Measurements from ENCODE around the gene GNB5. TPM values are rescaled to one million over a fixed set of nuclear protein-coding genes. Genes with fewer than 3 reads are reported as not detected.
"Not testable (repeated sequence)": the region's sequence is repeated elsewhere in the genome, so short reads cannot be mapped to it uniquely, and the experiment has no call there.

The GNB5 gene
- total RNA-seq, 2 experiments from 2014 or later: 11.8 to 19.6 TPM

DNA sequence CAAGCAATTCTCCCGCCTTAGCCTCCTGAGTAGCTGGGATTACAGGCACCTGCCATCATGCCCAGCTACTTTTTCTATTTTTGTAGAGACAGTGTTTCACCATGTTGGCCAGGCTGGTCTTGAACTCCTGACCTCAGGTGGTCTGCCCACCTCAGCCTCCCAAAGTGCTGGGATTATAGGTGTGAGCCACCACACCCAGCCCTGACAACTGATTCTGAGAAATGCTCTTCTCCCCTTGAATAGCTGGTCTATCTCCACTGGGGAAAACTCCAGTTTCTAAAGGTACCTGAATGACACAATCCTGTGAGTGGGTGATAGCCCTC, 108.2 kb downstream of the GNB5 start:
- H3K9me3 Mint-ChIP-seq (ENCODE audit: low read depth); H3K4me3 Mint-ChIP-seq; H3K27ac Mint-ChIP-seq; intact Hi-C loops (cut with DNase I, micrococcal nuclease); ATAC-seq; POLR2A ChIA-PET; H3K27me3 Mint-ChIP-seq; H3K36me3 Mint-ChIP-seq (ENCODE audit: low read depth); H3K4me1 Mint-ChIP-seq; DNase-seq: not testable (repeated sequence)
- CTCF ChIA-PET: interaction anchor here (0.6 to 1.7 kb wide), 6 partner anchors 10 to 178 kb away, joined by 3 to 6 read pairs (median 3); partner anchors contain the start of gene LEO1

DNA sequence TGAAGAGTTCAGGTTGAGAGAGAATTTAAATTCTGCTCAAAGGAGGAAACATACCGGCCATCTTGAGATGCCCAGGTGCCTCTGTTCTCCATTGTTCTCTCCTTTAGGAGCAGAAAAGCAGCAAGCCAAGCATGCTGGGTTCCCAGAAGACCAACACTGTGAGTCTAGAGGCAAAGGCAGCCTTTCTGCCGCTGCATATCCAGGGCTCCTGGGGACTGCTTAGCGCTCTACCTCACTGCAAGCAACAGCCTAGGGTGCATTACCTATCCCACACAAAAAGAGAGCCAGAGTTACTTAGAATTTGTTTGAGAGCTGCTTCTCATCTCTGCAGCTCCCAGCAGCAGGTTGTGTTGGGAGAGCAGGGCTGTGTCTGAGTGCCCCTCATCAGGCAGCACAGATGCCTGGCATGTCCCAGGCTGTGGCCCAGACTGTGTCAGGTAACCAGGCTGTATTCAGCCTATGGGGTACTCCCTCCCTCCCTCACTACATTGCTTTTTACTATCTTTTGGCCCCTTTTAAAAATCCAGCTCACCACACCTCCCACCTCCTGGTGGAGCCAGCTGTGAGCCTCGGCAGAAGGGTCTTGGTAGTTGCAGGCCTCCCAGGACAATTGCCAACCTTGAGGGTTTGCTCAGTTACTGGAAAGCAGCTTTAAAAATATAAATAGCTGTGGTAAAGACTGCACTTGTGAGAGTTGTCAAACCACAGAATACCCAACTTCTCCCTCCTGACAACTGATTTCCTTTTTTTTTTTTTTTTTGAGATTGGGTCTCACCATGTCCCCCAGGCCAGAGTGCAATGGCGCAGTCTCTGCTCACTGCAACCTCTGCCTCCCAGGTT, 108.8 kb downstream of the GNB5 start:
- Mint-ChIP-seq H3K4me3 (no peak overlapping the region), H3K27me3 (no peaks in the 10 kb centered on the region), H3K27ac (no peak overlapping the region), H3K4me1 (peaks cover 8% of the 10 kb centered on the region), H3K9me3 (ENCODE audit: low read depth) (no peaks in the 10 kb centered on the region), H3K36me3 (ENCODE audit: low read depth) (no peaks in the 10 kb centered on the region)
- ChIA-PET POLR2A (no interaction called here), CTCF (interaction anchor here (0.5 to 1.7 kb wide), 5 partner anchors 15 to 177 kb away, joined by 3 to 6 read pairs (median 3); no protein-coding TSS in a partner anchor)
- ATAC-seq (no peak), DNase-seq (no peak)
- intact Hi-C loops (cut with DNase I, micrococcal nuclease): no loop called here

DNA sequence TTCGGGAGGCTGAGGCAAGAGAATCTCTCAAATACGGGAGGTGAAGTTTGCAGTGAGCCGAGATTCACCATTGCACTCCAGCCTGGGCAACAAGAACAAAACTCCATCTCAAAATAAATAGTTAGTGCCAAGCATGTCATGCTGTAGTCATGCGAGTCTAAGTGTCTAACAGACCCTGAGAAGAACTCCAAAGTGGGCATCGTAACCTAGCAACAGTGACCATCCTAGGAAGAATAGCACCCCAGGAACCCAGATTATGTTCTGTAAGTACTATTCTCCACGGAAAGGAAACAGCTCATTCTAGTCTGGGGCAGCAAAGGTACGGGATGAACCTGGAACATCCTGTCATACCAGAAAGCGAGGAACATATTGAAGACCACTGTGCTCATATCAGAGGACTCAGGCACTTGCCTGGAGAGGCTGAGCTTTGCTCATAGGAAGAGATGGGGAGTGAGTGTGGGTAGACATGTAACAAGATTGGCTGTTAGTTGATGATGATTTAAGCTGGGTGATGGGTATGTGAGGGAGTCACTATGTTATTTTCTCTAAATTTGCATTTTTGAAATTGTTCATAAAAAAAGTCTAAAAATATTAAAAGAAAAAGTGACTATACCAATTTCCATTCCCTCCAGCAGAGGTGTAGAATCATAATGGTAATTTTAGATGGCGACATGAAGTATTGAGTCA, 110.3 kb downstream of the GNB5 start:
- no peak overlapping the region for H3K27ac Mint-ChIP-seq
- peaks cover 15% of the 10 kb centered on the region for H3K4me1 Mint-ChIP-seq
- DNase-seq (no peak), ATAC-seq (no peak)
- CTCF ChIA-PET: interaction anchor here (3.1 to 4.4 kb wide), 2 partner anchors 10 to 101 kb away, joined by 10 to 24 read pairs; no protein-coding TSS in a partner anchor
- H3K4me3 Mint-ChIP-seq: no peak overlapping the region
- no peaks in the 10 kb centered on the region for H3K9me3 Mint-ChIP-seq (ENCODE audit: low read depth)
- intact Hi-C loops (cut with DNase I, micrococcal nuclease): no loop called here
- H3K36me3 Mint-ChIP-seq (ENCODE audit: low read depth): no peaks in the 10 kb centered on the region
- POLR2A ChIA-PET: no interaction called here
- H3K27me3 Mint-ChIP-seq: no peaks in the 10 kb centered on the region

DNA sequence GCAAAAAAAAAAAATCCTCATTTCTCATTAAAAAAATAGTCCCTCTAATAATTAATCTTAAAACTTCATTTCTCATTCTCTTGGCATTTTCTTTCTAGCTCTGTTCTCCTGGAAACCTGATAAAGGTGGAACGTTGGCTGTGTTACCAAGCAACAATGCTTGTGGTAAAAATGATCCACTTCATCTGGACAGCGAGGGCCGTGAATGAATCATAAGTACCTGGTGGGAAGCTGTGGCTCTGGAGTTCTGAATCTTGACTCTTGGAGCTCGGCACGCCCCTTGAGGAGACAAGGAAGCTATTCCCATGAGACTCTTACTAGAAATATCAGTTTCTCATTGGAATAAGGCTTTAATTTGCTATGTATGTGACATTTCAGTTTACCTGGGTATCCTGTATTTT, 111.2 kb downstream of the GNB5 start:
- Mint-ChIP-seq H3K4me3 (no peak overlapping the region), H3K36me3 (ENCODE audit: low read depth) (no peaks in the 10 kb centered on the region), H3K4me1 (peaks cover 15% of the 10 kb centered on the region), H3K9me3 (ENCODE audit: low read depth) (no peaks in the 10 kb centered on the region), H3K27ac (no peak overlapping the region), H3K27me3 (no peaks in the 10 kb centered on the region)
- intact Hi-C loops (cut with DNase I, micrococcal nuclease): no loop called here
- ATAC-seq (no peak), DNase-seq (no peak)
- ChIA-PET POLR2A (no interaction called here), CTCF (interaction anchor here (0.8 to 4.4 kb wide), 14 partner anchors 11 to 199 kb away, joined by 3 to 34 read pairs (median 5); partner anchors contain the start of gene BCL2L10)

DNA sequence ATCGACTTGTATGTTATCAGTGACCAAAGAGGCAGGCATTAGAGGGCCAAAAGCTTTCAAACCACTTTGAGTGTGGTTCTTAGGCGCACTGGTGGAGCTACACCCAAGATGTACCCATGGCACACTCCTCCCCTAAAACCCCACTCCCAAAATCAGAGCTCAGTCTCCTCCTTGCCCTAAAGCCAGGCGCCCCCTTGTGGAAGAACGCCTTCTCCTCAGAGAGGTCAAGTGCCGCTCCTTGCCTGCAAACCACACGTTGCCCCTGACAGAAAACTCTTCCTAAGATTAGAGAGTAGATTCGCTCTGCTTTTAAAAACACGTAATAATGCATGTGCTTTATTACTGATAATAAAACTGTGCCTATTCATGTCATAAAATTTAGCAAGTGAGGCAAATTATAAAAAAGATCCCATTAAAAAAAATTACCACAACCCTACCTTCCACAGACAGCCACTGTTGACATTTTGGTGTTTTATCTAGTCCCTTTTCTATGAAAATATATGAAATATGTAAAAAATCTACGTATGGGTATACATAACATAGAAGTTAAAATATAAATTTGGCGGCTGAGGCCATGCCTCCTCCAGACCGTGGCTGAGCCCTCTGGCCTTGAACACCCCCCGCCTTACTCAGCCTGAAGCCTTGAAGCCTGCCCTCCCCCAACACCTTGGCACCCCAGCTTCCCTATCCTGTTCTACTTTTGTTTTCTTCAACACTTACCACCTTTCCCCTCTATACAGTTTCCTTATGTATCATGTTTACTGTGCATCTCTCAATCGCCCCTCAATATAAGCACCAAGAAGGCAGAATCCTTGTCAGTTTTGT, 112.1 kb downstream of the GNB5 start:
- Mint-ChIP-seq H3K27me3 (no peaks in the 10 kb centered on the region), H3K9me3 (ENCODE audit: low read depth) (no peaks in the 10 kb centered on the region), H3K4me3 (no peak overlapping the region), H3K27ac (no peak overlapping the region), H3K36me3 (ENCODE audit: low read depth) (no peaks in the 10 kb centered on the region), H3K4me1 (peaks cover 15% of the 10 kb centered on the region)
- ChIA-PET CTCF (interaction anchor here (0.5 to 4.4 kb wide), 36 partner anchors 11 to 657 kb away, joined by 3 to 34 read pairs (median 4); partner anchors contain the start of gene BCL2L10), POLR2A (interaction anchor here (0.6 kb wide), 1 partner anchor 472 kb away, joined by 11 read pairs; no protein-coding TSS in a partner anchor)
- ATAC-seq (peak; percentile 79), DNase-seq (peak; percentile 93)
- intact Hi-C loops (cut with DNase I, micrococcal nuclease): loop anchor here (1.0 to 2.0 kb wide), 3 partner anchors 97 to 190 kb away; no protein-coding TSS in a partner anchor

DNA sequence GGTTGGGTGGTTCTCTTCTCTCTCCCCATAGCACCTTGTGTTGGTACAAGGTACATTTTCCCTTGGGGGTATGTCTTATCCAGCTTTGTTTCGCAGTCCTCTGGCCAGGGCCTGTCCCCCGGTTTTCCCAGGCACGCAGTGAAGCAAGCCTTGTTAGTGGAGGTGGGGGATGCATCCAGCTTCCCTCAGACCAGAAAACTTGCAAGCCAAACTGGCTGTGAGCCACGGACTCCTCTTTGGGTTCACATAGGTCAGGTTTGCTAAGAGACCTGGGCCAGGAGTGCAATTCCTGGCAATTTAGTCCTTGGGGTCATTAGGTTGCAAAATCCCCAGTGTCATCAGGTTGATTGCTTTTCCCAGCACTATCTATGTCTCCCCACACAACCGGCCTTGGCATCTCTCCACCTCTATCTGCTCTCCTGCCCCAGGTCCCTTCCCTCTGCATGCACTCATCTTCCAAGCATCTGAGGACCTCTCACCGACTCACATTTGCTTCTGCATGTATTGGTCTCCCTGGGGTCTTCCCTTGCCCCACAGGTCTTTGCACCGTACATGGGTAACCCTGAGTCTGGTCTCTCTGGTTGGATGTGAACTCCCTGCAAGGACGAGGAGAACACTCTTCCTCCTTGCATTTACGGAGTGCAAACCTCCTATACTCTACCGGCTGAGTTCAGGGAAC, 112.9 kb downstream of the GNB5 start:
- POLR2A ChIA-PET: no interaction called here

DNA sequence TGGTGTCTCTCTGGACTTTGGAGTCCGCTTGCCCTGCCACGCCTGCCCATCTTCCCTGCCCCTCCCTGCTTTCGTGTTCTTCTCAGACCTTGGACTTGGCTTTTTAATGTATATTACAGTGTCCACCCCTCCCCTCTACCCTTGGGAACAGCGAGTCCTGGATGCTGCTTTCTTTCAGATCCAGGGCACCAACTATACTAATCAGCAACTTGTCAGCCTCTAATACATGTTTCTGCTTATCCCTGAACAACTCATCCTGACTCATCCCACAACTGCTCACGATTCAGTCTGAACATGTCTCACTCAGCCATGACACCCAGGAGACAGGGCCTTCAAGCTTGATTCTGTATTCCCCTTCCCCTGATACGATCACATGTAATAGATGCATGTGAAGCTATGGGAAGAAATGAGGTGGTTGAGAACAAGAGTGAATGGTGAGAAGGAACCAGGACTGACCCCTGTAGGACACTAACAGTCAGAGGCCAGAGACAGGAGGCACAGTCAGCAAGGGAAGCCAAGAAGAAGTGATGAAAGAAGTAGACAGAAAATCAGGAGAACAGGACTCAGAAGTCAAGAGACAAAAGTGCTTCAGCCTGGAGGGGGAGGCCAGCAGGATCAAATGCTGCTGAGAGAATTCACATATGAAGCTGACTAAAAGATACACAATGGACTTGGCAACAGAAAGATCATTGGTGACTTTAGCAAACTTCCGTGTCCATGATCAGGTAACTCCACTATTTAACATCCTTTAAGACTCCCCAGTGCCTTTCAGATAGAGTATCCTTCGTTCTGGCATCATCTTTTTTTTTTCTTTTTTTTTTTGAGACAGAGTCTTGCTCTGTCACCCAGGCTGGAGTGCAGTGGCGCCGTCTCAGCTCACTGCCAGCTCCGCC, 114.1 kb downstream of the GNB5 start:
- Mint-ChIP-seq H3K27me3 (no peaks in the 10 kb centered on the region), H3K9me3 (ENCODE audit: low read depth) (no peaks in the 10 kb centered on the region), H3K4me1 (peaks cover 9% of the 10 kb centered on the region), H3K36me3 (ENCODE audit: low read depth) (no peaks in the 10 kb centered on the region), H3K27ac (no peak overlapping the region), H3K4me3 (no peak overlapping the region)
- peak; percentile 53 for DNase-seq
- POLR2A ChIA-PET: interaction anchor here (0.6 kb wide), 1 partner anchor 87 kb away, joined by 5 read pairs; no protein-coding TSS in a partner anchor
- peak; percentile 91 for ATAC-seq
- intact Hi-C loops (cut with DNase I, micrococcal nuclease): no loop called here
- CTCF ChIA-PET: interaction anchor here (1.0 to 4.4 kb wide), 9 partner anchors 9 to 186 kb away, joined by 3 to 34 read pairs (median 5); no protein-coding TSS in a partner anchor

More for the DNA sequence above, 112.9 kb downstream of the GNB5 start:
- DNase-seq (no peak), ATAC-seq (no peak)
- Mint-ChIP-seq H3K4me1 (peaks cover 15% of the 10 kb centered on the region), H3K27me3 (no peaks in the 10 kb centered on the region), H3K4me3 (no peak overlapping the region), H3K27ac (no peak overlapping the region), H3K36me3 (ENCODE audit: low read depth) (no peaks in the 10 kb centered on the region), H3K9me3 (ENCODE audit: low read depth) (no peaks in the 10 kb centered on the region)
- intact Hi-C loops (cut with DNase I, micrococcal nuclease): loop anchor here in 1 of 2 experiments (2.0 kb wide), 2 partner anchors 148 to 190 kb away; no protein-coding TSS in a partner anchor
- CTCF ChIA-PET: interaction anchor here (0.6 to 4.4 kb wide), 34 partner anchors 10 to 657 kb away, joined by 3 to 34 read pairs (median 4); no protein-coding TSS in a partner anchor

DNA sequence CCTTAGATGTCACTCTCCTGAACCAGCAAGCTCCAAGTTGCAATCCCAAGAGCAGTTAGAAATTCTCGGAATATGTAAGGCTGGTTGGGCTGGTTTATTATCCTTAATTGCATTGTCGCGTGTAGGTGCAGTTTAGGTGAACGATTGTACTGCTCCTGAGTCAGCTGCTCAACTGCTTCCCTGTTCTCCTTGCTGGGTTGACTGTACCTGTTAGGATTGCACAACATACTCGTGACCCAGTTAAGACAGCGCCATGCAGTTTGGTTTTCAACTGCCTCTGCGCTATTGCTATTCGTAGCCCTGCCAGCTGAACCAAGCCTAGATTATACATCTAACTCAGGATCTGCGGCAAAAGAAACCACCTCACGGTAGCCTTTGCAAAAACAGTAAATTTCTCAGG, 119.6 kb downstream of the GNB5 start:
- Mint-ChIP-seq H3K27ac (no peak overlapping the region), H3K36me3 (ENCODE audit: low read depth) (no peaks in the 10 kb centered on the region), H3K9me3 (ENCODE audit: low read depth) (no peaks in the 10 kb centered on the region), H3K27me3 (no peaks in the 10 kb centered on the region), H3K4me1 (peaks cover 9% of the 10 kb centered on the region), H3K4me3 (no peak overlapping the region)
- no peak for ATAC-seq
- ChIA-PET CTCF (interaction anchor here (0.7 kb wide), 1 partner anchor 90 kb away, joined by 3 read pairs; no protein-coding TSS in a partner anchor), POLR2A (no interaction called here)
- DNase-seq: no peak
- intact Hi-C loops (cut with DNase I, micrococcal nuclease): no loop called here

DNA sequence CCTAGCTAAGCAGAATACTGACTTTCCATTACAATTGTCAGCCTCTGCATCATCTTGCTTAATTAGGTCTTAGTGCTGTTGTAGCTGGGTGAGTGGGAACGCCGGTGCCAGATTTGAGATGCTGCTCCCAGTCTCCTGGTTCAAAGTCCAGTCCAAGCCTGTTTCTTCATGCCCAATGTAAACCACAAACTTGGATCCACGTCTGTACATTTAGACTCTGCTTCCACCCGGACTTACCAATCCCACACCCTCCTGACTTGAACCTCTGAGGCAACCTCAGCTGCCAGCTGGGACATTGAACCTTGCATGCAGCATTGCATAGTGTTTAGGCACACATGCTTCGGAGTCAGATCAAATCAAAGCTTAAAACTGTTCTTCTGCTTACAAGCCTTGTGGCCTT, 121.6 kb downstream of the GNB5 start:
- DNase-seq (no peak), ATAC-seq (no peak)
- Mint-ChIP-seq H3K4me1 (peaks cover 11% of the 10 kb centered on the region), H3K27me3 (no peaks in the 10 kb centered on the region), H3K36me3 (ENCODE audit: low read depth) (peaks cover 6% of the 10 kb centered on the region), H3K4me3 (no peak overlapping the region), H3K9me3 (ENCODE audit: low read depth) (no peaks in the 10 kb centered on the region), H3K27ac (no peak overlapping the region)
- POLR2A ChIA-PET: no interaction called here
- intact Hi-C loops (cut with DNase I, micrococcal nuclease): no loop called here
- CTCF ChIA-PET: interaction anchor here (0.6 to 4.7 kb wide), 2 partner anchors 9 to 25 kb away, joined by 3 to 34 read pairs; no protein-coding TSS in a partner anchor

All from activated CD4-positive, alpha-beta T cell treated with anti-CD3 and anti-CD28 coated beads for 36 hours (primary cell).